ENCODE data around the gene CPEB2.

The CPEB2 gene

DNA sequence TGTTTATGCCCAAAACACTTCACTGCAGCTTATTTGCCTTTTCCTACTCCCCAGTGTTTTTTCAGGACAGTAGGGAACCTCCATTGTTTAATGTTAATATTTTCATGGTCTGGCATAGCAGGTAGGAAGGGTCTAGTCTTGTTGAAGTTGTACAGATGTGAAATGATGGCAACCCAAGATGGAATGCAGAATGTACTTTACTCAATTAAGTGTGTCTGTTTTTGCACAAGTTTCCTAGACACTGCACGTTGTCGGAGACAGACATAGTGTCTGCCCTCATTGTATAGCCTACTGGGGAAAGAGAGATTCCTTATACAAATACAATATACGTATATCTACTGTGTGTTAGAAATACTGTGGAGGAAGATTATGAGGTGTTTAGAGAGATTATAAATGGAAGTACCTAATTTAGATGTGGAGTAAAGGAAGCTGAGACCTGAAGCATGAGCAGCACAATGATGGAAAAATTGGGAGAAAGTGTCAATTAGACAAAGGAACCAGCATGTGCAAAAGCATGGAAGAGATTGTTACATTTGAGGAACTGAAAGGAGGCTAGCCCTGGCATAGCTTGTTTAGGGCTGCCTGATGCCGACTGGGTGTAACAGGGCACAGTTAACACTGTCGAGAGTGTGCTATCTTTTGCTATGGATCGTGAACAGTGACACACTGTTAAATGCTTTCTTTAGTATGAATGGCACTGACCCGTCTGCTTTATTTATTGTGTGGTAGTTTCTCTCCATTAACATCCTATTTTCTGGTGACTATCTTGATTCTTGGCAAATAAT lies 18.4 kb downstream of the CPEB2 start:
- no peak overlapping the region for H2BK5ac ChIP-seq (ENCODE audit: low read length)
- H3K18ac ChIP-seq (ENCODE audit: low read length), result no peak overlapping the region
- no peak overlapping the region for H2BK12ac ChIP-seq (ENCODE audit: low read length)
- no peak overlapping the region for H4K91ac ChIP-seq (ENCODE audit: low read depth, low read length, poor library complexity)
- H2AK5ac ChIP-seq (ENCODE audit: low read depth, low read length), result no peak overlapping the region
- no peak overlapping the region for H3K9ac ChIP-seq (ENCODE audit: low read depth, low read length, poor library complexity)
- H2BK120ac ChIP-seq (ENCODE audit: low read depth, low read length), result no peak overlapping the region
- WGBS, 2 donors (ENCODE audit: extremely low coverage in 2 of 2, insufficient read length in 2 of 2, insufficient replicate concordance in 1 of 2), result no CpG with 5 or more reads among the region's 7 CpGs
- H3K9me3 ChIP-seq (replicated peaks in 1 of 2; ENCODE audit: control insufficient read depth in 2 of 2, insufficient read depth in 1 of 2, low read depth in 1 of 2, low read length in 2 of 2), result no peaks in the 10 kb centered on the region
- H3K23ac ChIP-seq (ENCODE audit: low read depth, low read length, poor library complexity), result no peak overlapping the region
- no peak overlapping the region for H2BK15ac ChIP-seq (ENCODE audit: low read length)
- no peak overlapping the region for H2AFZ ChIP-seq (ENCODE audit: low read length)
- no peaks in the 10 kb centered on the region for H3K79me1 ChIP-seq (ENCODE audit: low read depth, low read length)
- no peaks in the 10 kb centered on the region for H3K4me1 ChIP-seq (ENCODE audit: control insufficient read depth in 2 of 2, insufficient read depth in 1 of 2, low read depth in 1 of 2, low read length in 2 of 2)
- H4K8ac ChIP-seq (ENCODE audit: low read depth, low read length), result no peak overlapping the region
- H3K27ac ChIP-seq (replicated peaks; ENCODE audit: low read length), result no peak overlapping the region
- DNase-seq (ENCODE audit: low spot score), result no peak
- H3K4ac ChIP-seq (ENCODE audit: low read length), result no peak overlapping the region
- H3K4me2 ChIP-seq (ENCODE audit: insufficient read depth, low read length, poor library complexity, severe bottlenecking), result no peak overlapping the region
- H3K27me3 ChIP-seq (ENCODE audit: control insufficient read depth in 3 of 3, insufficient read depth in 3 of 3, low read depth in 1 of 3, low read length in 3 of 3), result no peaks in the 10 kb centered on the region
- no peak overlapping the region for H3K4me3 ChIP-seq (ENCODE audit: low read length in 2 of 2)
- H3K14ac ChIP-seq (ENCODE audit: low read length), result peak overlapping the region; percentile 84
- no peaks in the 10 kb centered on the region for H3K36me3 ChIP-seq (replicated peaks in 1 of 2; ENCODE audit: control insufficient read depth in 2 of 2, insufficient read depth in 2 of 2, low read length in 2 of 2)

DNA sequence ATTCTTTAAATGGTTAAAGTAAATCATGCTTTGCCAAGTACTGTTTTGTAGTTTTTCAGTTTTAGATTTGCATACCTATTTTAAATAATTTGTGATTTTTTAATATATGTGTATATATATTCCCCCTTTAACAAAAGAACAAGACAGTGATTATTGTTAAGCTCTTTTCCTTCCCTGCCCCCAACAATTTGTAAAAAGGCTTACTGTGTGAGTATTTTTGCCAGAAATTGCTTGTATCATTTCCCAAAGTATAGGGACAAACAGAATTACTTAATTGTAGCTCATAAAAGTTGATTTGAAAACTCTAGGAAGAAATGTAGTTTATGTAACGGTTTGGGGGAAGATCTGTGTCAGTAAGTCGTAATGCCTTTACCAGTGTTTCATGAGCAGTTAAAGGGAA lies 19.0 kb downstream of the CPEB2 start:
- no peak overlapping the region for H3K4ac ChIP-seq (ENCODE audit: low read length)
- H3K18ac ChIP-seq (ENCODE audit: low read length), result no peak overlapping the region
- no peaks in the 10 kb centered on the region for H3K79me1 ChIP-seq (ENCODE audit: low read depth, low read length)
- no peaks in the 10 kb centered on the region for H3K27me3 ChIP-seq (ENCODE audit: control insufficient read depth in 3 of 3, insufficient read depth in 3 of 3, low read depth in 1 of 3, low read length in 3 of 3)
- no peak overlapping the region for H4K8ac ChIP-seq (ENCODE audit: low read depth, low read length)
- no peak overlapping the region for H3K14ac ChIP-seq (ENCODE audit: low read length)
- H2BK15ac ChIP-seq (ENCODE audit: low read length), result no peak overlapping the region
- H3K36me3 ChIP-seq (replicated peaks in 1 of 2; ENCODE audit: control insufficient read depth in 2 of 2, insufficient read depth in 2 of 2, low read length in 2 of 2), result no peaks in the 10 kb centered on the region
- H2AFZ ChIP-seq (ENCODE audit: low read length), result no peak overlapping the region
- H2AK5ac ChIP-seq (ENCODE audit: low read depth, low read length), result no peak overlapping the region
- no peak overlapping the region for H3K27ac ChIP-seq (replicated peaks; ENCODE audit: low read length)
- no peak overlapping the region for H4K91ac ChIP-seq (ENCODE audit: low read depth, low read length, poor library complexity)
- H2BK12ac ChIP-seq (ENCODE audit: low read length), result no peak overlapping the region
- H3K4me2 ChIP-seq (ENCODE audit: insufficient read depth, low read length, poor library complexity, severe bottlenecking), result no peak overlapping the region
- H3K4me1 ChIP-seq (ENCODE audit: control insufficient read depth in 2 of 2, insufficient read depth in 1 of 2, low read depth in 1 of 2, low read length in 2 of 2), result no peaks in the 10 kb centered on the region
- no peak overlapping the region for H2BK120ac ChIP-seq (ENCODE audit: low read depth, low read length)
- H3K4me3 ChIP-seq (ENCODE audit: low read length in 2 of 2), result no peak overlapping the region
- DNase-seq (ENCODE audit: low spot score), result no peak
- H3K9me3 ChIP-seq (replicated peaks in 1 of 2; ENCODE audit: control insufficient read depth in 2 of 2, insufficient read depth in 1 of 2, low read depth in 1 of 2, low read length in 2 of 2), result no peaks in the 10 kb centered on the region
- no peak overlapping the region for H2BK5ac ChIP-seq (ENCODE audit: low read length)
- H3K23ac ChIP-seq (ENCODE audit: low read depth, low read length, poor library complexity), result no peak overlapping the region
- H3K9ac ChIP-seq (ENCODE audit: low read depth, low read length, poor library complexity), result no peak overlapping the region
- WGBS, 2 donors (ENCODE audit: extremely low coverage in 2 of 2, insufficient read length in 2 of 2, insufficient replicate concordance in 1 of 2), result no CpG with 5 or more reads among the region's 2 CpGs

DNA sequence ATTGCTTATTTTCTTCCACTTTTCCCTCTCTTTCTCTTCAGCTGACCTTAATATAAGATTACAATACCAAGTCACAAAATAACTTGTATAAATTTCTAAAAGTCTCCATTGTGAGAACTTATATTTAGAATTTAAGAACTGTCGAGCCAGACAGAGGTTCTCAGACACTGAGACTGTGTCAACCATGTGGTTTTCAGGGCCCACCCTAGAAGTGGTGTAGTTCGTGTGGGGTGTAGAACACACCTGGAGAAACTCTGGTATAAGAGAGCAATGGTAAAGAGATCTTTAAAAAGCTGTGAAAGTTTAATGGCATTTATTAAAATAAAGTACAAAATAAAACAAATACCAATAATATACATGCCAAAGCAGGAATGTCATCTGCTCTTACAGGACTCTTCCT lies 19.7 kb downstream of the CPEB2 start:
- no peak overlapping the region for H2BK12ac ChIP-seq (ENCODE audit: low read length)
- no peak overlapping the region for H4K8ac ChIP-seq (ENCODE audit: low read depth, low read length)
- H3K9me3 ChIP-seq (replicated peaks in 1 of 2; ENCODE audit: control insufficient read depth in 2 of 2, insufficient read depth in 1 of 2, low read depth in 1 of 2, low read length in 2 of 2), result no peaks in the 10 kb centered on the region
- no peak overlapping the region for H3K4me3 ChIP-seq (ENCODE audit: low read length in 2 of 2)
- H3K23ac ChIP-seq (ENCODE audit: low read depth, low read length, poor library complexity), result no peak overlapping the region
- H3K4me2 ChIP-seq (ENCODE audit: insufficient read depth, low read length, poor library complexity, severe bottlenecking), result no peak overlapping the region
- H4K91ac ChIP-seq (ENCODE audit: low read depth, low read length, poor library complexity), result no peak overlapping the region
- no peak for DNase-seq (ENCODE audit: low spot score)
- no peaks in the 10 kb centered on the region for H3K4me1 ChIP-seq (ENCODE audit: control insufficient read depth in 2 of 2, insufficient read depth in 1 of 2, low read depth in 1 of 2, low read length in 2 of 2)
- no peak overlapping the region for H3K18ac ChIP-seq (ENCODE audit: low read length)
- H3K27ac ChIP-seq (replicated peaks; ENCODE audit: low read length), result no peak overlapping the region
- no peaks in the 10 kb centered on the region for H3K27me3 ChIP-seq (ENCODE audit: control insufficient read depth in 3 of 3, insufficient read depth in 3 of 3, low read depth in 1 of 3, low read length in 3 of 3)
- H2BK15ac ChIP-seq (ENCODE audit: low read length), result no peak overlapping the region
- H3K9ac ChIP-seq (ENCODE audit: low read depth, low read length, poor library complexity), result no peak overlapping the region
- H3K4ac ChIP-seq (ENCODE audit: low read length), result no peak overlapping the region
- H3K14ac ChIP-seq (ENCODE audit: low read length), result no peak overlapping the region
- no peak overlapping the region for H2AK5ac ChIP-seq (ENCODE audit: low read depth, low read length)
- no CpG with 5 or more reads among the region's 2 CpGs for whole genome bisulfite sequencing, 2 donors (ENCODE audit: extremely low coverage in 2 of 2, insufficient read length in 2 of 2, insufficient replicate concordance in 1 of 2)
- H3K36me3 ChIP-seq (replicated peaks in 1 of 2; ENCODE audit: control insufficient read depth in 2 of 2, insufficient read depth in 2 of 2, low read length in 2 of 2), result no peaks in the 10 kb centered on the region
- no peak overlapping the region for H2BK5ac ChIP-seq (ENCODE audit: low read length)
- H2BK120ac ChIP-seq (ENCODE audit: low read depth, low read length), result no peak overlapping the region
- H2AFZ ChIP-seq (ENCODE audit: low read length), result no peak overlapping the region
- no peaks in the 10 kb centered on the region for H3K79me1 ChIP-seq (ENCODE audit: low read depth, low read length)

DNA sequence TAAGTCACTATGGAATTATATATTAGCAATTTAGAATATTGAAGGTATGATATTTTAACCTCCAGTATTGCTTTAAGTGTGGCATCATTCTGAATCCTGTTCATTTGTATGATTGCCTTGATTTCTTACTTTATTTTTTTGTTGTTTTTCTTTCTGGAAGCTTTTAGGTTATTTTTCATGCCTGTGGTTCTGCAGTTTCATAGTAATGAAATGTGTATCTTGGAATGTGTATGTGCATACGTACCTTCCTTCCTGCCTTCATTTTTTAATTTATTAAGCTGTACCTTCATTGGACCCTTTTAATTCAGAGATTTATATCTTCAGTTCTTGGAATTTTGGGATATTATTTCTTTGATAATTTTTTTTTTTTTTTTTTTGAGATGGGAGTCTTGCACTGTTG lies 22.1 kb downstream of the CPEB2 start:
- no CpG with 5 or more reads among the region's 1 CpG for WGBS, 2 donors (ENCODE audit: extremely low coverage in 2 of 2, insufficient read length in 2 of 2, insufficient replicate concordance in 1 of 2)
- no peak overlapping the region for H3K4me3 ChIP-seq (ENCODE audit: low read length in 2 of 2)

More for the DNA sequence above, 22.1 kb downstream of the CPEB2 start:
- Histone ChIP-seq H2BK120ac (ENCODE audit: low read depth, low read length) (no peak overlapping the region), H4K91ac (ENCODE audit: low read depth, low read length, poor library complexity) (no peak overlapping the region), H3K18ac (ENCODE audit: low read length) (no peak overlapping the region), H2AFZ (ENCODE audit: low read length) (no peak overlapping the region), H4K8ac (ENCODE audit: low read depth, low read length) (no peak overlapping the region), H3K14ac (ENCODE audit: low read length) (no peak overlapping the region), H2BK15ac (ENCODE audit: low read length) (no peak overlapping the region), H3K9ac (ENCODE audit: low read depth, low read length, poor library complexity) (no peak overlapping the region), H2BK12ac (ENCODE audit: low read length) (no peak overlapping the region), H3K4me2 (ENCODE audit: insufficient read depth, low read length, poor library complexity, severe bottlenecking) (no peak overlapping the region), H2AK5ac (ENCODE audit: low read depth, low read length) (no peak overlapping the region), H3K79me1 (ENCODE audit: low read depth, low read length) (no peaks in the 10 kb centered on the region), H3K4me1 (ENCODE audit: control insufficient read depth in 2 of 2, insufficient read depth in 1 of 2, low read depth in 1 of 2, low read length in 2 of 2) (no peaks in the 10 kb centered on the region), H3K36me3 (replicated peaks in 1 of 2; ENCODE audit: control insufficient read depth in 2 of 2, insufficient read depth in 2 of 2, low read length in 2 of 2) (no peaks in the 10 kb centered on the region), H2BK5ac (ENCODE audit: low read length) (no peak overlapping the region), H3K27me3 (ENCODE audit: control insufficient read depth in 3 of 3, insufficient read depth in 3 of 3, low read depth in 1 of 3, low read length in 3 of 3) (no peaks in the 10 kb centered on the region), H3K4ac (ENCODE audit: low read length) (no peak overlapping the region), H3K23ac (ENCODE audit: low read depth, low read length, poor library complexity) (no peak overlapping the region), H3K27ac (replicated peaks; ENCODE audit: low read length) (no peak overlapping the region), H3K9me3 (replicated peaks in 1 of 2; ENCODE audit: control insufficient read depth in 2 of 2, insufficient read depth in 1 of 2, low read depth in 1 of 2, low read length in 2 of 2) (no peaks in the 10 kb centered on the region)
- no peak for DNase-seq (ENCODE audit: low spot score)
